Pancreas (tissue), 10 donors: Measurements from ENCODE around the gene LIM2. TPM values are rescaled to one million over a fixed set of nuclear protein-coding genes. Genes with fewer than 3 reads are reported as not detected.
A peak's percentile ranks its signal among the peaks of the same experiment; 100 is the strongest.

ENCODE experiments used
- ATAC-seq, 4 donors: fragments of 200-7000 bp; cut with Tn5 transposase; one replicate each; pipeline versions ENCODE4 v1.8.0 to v1.9.1; 2020; ENCODE audit warnings: mild to moderate bottlenecking in 4 of 4, moderate library complexity in 4 of 4
- DNase-seq, 6 donors: peaks; one replicate each; pipeline ENCODE4 v3.0.0-alpha.2; 2020
- FAIRE-seq: peaks from 2 replicates; lab custom pipeline; 2012; peaks lifted over from hg19 to GRCh38; lab: Jason Lieb, UNC
- H3K27ac ChIP-seq, 4 donors: fragments of 200-600 bp; sonication (generic); 1 replicate in 3 of 4; 2 replicates in 1 of 4; pipeline versions ENCODE4 v1.5.0 to v1.8.0; 2020
- H3K27me3 ChIP-seq, 4 donors: fragments of 200-600 bp; one replicate each; pipeline ENCODE4 v1.8.0; 2021
- H3K36me3 ChIP-seq, 3 donors: fragments of 200-600 bp; sonication (generic) in 1 of 3; one replicate each; pipeline versions ENCODE4 v1.5.0 to v1.8.0; 2020 to 2021
- H3K4me1 ChIP-seq, 3 donors: fragments of 200-600 bp; one replicate each; pipeline ENCODE4 v1.8.0; 2021
- H3K4me3 ChIP-seq, 4 donors: fragments of 200-600 bp; sonication (generic) in 2 of 4; one replicate each; pipeline versions ENCODE4 v1.5.0 to v1.8.0; 2020 to 2021
- H3K9me3 ChIP-seq, 4 donors: fragments of 200-600 bp; one replicate each; pipeline ENCODE4 v1.8.0; 2021
- whole genome bisulfite sequencing, 2 donors: extraction: QIAGEN DNeasy Blood & Tissue Kit; methylation state at CpG; one replicate each; pipeline ENCODE4 v1.1.7; 2013; 5-methylcytosine and 5-hydroxymethylcytosine counted together
- intact Hi-C, 3 donors: fragments of 100-400 bp; cut with DNase I; formaldehyde crosslinking; loops; one replicate each; pipeline versions ENCODE4 v1.11.1 to v1.14.2; 2022
- polyA plus RNA-seq, 2 donors: library from polyadenylated mRNA; stranded (reverse); fragments of 200-250 nt; gene quantifications; one replicate each; pipeline ENCODE4 v1.2.3, GENCODE V29; 2013
- total RNA-seq, 6 donors: library from RNA; stranded (reverse); fragmentation: NEBNext Ultra II Directional in 4 of 6; extraction: Animal tissue kit (Norgen Biotek cat#: 25700) in 4 of 6; gene quantifications; one replicate each; pipeline versions ENCODE4 v1.2.1 to v1.2.4, GENCODE V29; 2021 to 2023
- TF ChIP-seq, protein P1 (sequence below), 4 donors: fragments of 200-600 bp; sonication (generic) in 3 of 4; IDR thresholded peaks; one replicate each; pipeline versions ENCODE4 v1.5.0 to v1.8.0; 2021; ENCODE audit warnings: antibody characterized with exemption in 4 of 4
- donor health status: healthy with polysubstance abuse.
- donor health status: DM: no; HTN: no; CAD: no; lungs with moderate emphysema.
- donor health status: DM: no; HTN: no; CAD: no.
- donor health status: control.
- donor health status: control.
- donor health status: Bipolar disorder and iron deficiency.
- donor health status: DM: yes; HTN: yes; CAD: no.
- donor health status: DM: no; HTN: no; CAD: no.
- donor health status: DM: no; HTN: no; CAD: no.
- donor health status: DM: yes; HTN: yes; CAD: no.

The LIM2 gene, protein sequence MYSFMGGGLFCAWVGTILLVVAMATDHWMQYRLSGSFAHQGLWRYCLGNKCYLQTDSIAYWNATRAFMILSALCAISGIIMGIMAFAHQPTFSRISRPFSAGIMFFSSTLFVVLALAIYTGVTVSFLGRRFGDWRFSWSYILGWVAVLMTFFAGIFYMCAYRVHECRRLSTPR
- total RNA-seq (not detected), polyA plus RNA-seq (not detected)

DNA sequence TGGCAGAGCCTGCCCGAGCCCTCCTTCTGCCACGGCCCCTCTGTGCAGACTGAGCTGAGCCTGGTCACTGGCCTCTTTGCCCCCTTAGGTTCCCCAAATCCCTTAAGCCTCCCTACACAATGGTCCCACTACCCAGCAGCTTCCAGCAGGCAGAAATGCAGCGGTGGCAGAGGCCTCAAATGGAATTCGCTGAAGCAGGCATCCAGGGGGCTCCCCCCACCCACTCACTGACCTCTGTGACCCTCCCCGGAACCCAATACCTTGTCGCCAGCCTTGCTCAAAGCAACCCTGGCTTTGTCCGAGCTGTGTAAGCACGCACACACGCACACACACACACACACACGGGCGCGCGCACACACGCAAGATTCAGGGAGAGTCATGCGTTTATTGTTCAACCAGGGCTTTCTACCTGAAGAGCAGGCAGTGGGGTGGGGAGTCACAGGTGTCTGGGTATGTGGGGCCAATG is at the start of gene LIM2:
Gene LIM2 (minus strand): TSS at position 51 of the 466 bp plus-strand sequence. CDS start 531 bp downstream, outside the sequence.
- H3K9me3 ChIP-seq: no peaks in the 10 kb centered on the region
- ATAC-seq: no peak
- intact Hi-C loops: no loop called here
- DNase-seq: peak in 1 of 6 donors; percentile 21
- no peaks in the 10 kb centered on the region for H3K4me1 ChIP-seq
- no peaks in the 10 kb centered on the region for H3K36me3 ChIP-seq
- no peak for FAIRE-seq
- no peaks in the 10 kb centered on the region for H3K27me3 ChIP-seq
- TF ChIP-seq, protein P1, sequence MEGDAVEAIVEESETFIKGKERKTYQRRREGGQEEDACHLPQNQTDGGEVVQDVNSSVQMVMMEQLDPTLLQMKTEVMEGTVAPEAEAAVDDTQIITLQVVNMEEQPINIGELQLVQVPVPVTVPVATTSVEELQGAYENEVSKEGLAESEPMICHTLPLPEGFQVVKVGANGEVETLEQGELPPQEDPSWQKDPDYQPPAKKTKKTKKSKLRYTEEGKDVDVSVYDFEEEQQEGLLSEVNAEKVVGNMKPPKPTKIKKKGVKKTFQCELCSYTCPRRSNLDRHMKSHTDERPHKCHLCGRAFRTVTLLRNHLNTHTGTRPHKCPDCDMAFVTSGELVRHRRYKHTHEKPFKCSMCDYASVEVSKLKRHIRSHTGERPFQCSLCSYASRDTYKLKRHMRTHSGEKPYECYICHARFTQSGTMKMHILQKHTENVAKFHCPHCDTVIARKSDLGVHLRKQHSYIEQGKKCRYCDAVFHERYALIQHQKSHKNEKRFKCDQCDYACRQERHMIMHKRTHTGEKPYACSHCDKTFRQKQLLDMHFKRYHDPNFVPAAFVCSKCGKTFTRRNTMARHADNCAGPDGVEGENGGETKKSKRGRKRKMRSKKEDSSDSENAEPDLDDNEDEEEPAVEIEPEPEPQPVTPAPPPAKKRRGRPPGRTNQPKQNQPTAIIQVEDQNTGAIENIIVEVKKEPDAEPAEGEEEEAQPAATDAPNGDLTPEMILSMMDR (IDR thresholded peaks at IDR 0.05): no peak
- WGBS, 2 donors: 57 to 72% methylated on average over 15 of the region's 15 CpGs
- H3K4me3 ChIP-seq: no peak within 1 kb of the TSS
- no peak within 1 kb of the TSS for H3K27ac ChIP-seq

DNA sequence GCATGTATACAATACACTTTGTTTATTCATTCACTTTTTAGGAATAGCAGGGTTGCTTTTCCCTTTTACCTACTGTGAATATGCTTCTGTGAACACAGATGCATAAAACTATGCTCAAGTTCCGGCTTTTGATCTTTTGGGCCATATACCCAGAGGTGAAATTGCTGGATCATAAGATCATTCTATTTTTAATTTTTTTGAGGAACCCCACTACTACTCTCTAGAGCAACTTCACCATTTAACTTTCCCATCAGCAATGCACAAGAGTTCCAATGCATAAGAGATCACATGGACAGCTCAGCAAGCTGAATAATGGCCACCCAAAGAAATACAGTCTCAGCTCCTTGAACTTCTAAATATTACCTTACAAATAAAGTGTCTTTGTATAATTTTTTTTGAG is 46.7 kb upstream of the LIM2 start:
- Histone ChIP-seq H3K9me3 (no peaks in the 10 kb centered on the region), H3K36me3 (no peaks in the 10 kb centered on the region), H3K27me3 (peaks cover 0 to 13% (median 0%) of the 10 kb centered on the region in 4 donors), H3K4me1 (no peaks in the 10 kb centered on the region), H3K4me3 (no peak overlapping the region), H3K27ac (no peak overlapping the region)
- ATAC-seq (peak in 1 of 4 donors; percentile 47), FAIRE-seq (no peak), DNase-seq (no peak)
- 29 to 57% methylated on average over 1 of the region's 1 CpG for WGBS, 2 donors
- TF ChIP-seq, protein P1 (IDR thresholded peaks at IDR 0.05): no peak
- intact Hi-C loops: no loop called here

DNA sequence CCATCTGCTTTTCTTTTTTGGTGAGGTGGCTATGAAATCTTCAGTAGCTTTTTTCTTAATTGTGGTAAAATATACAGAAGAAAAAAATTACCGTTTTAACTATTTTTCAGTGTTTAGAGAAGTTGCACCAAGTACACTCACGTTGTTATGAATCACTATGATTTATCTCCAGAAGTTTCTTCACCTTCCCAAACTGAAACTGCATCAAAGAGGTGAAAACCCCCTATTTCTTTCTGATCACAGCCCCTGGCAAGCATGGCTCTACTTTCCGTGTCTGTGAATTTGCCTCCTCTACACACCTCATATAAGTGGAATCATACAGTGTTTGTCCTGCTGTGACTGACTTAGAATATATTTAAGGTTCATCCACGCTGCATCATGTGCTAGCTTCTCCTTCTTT is 45.3 kb upstream of the LIM2 start:
- Histone ChIP-seq H3K4me3 (no peak overlapping the region), H3K4me1 (no peaks in the 10 kb centered on the region), H3K36me3 (no peaks in the 10 kb centered on the region), H3K27ac (no peak overlapping the region), H3K27me3 (peaks cover 0 to 6% (median 0%) of the 10 kb centered on the region in 4 donors), H3K9me3 (no peaks in the 10 kb centered on the region)
- intact Hi-C loops: no loop called here
- ATAC-seq: no peak
- no peak for FAIRE-seq
- 34 to 49% methylated on average over 4 of the region's 4 CpGs for WGBS, 2 donors
- TF ChIP-seq, protein P1 (IDR thresholded peaks at IDR 0.05): no peak
- no peak for DNase-seq

DNA sequence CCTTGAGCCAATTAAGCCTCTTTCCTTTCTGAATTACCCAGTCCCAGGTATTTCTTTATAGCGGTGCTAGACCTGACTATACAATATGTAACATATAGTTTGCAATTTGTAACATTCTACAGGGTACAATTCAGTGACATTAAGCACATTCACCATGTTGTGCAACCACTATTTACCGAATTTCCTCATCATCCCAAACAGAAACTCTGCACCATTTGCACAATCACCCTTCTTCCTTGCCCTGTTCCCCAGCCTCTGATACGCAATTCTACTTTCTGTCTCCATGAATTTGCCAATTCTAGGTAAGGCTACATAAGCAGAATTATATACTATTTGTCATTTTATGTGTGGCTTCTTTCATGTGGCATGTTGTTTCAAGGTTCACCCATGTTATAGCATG is 43.4 kb upstream of the LIM2 start:
- H3K27ac ChIP-seq: no peak overlapping the region
- H3K4me3 ChIP-seq: no peak overlapping the region
- intact Hi-C loops: no loop called here
- peak in 1 of 4 donors; percentile 35 for ATAC-seq
- TF ChIP-seq, protein P1 (IDR thresholded peaks at IDR 0.05): no peak
- DNase-seq: no peak
- no peak for FAIRE-seq
- H3K9me3 ChIP-seq: no peaks in the 10 kb centered on the region
- H3K4me1 ChIP-seq: no peaks in the 10 kb centered on the region
- H3K27me3 ChIP-seq: no peaks in the 10 kb centered on the region
- WGBS, 2 donors: 33 to 42% methylated on average over 3 of the region's 3 CpGs
- no peaks in the 10 kb centered on the region for H3K36me3 ChIP-seq

DNA sequence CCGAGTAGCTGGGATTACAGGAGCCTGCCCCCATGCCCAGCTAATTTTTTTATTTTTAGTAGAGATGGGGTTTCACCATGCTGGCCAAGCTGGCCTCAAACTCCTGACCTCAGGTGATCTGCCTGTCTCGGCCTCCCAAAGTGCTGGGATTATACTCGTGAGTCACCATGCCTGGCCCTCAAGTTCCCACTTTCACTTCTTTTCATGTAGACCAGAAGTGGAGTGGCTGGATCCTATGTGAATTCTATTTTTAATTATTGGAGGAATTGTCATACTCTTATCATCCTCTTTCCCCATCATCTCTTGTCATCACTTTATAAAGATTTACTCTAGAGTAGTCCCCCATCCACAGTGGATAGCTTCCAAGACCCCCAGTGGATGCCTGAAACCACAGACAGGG is 42.4 kb upstream of the LIM2 start:
- TF ChIP-seq, protein P1 (IDR thresholded peaks at IDR 0.05): no peak

More for the DNA sequence above, 42.4 kb upstream of the LIM2 start:
- Histone ChIP-seq H3K9me3 (no peaks in the 10 kb centered on the region), H3K4me3 (no peak overlapping the region), H3K36me3 (no peaks in the 10 kb centered on the region), H3K27ac (no peak overlapping the region), H3K27me3 (no peaks in the 10 kb centered on the region), H3K4me1 (no peaks in the 10 kb centered on the region)
- ATAC-seq (no peak), FAIRE-seq (no peak), DNase-seq (no peak)
- intact Hi-C loops: no loop called here
- 31 to 40% methylated on average over 3 of the region's 3 CpGs for WGBS, 2 donors
